Erythroblast (primary cell): ENCODE results near the gene HSPA12A.

Experiments
- GATA1 ChIP-seq: IDR thresholded peaks from 2 replicates; pipeline ENCODE4 v1.6.1; 2011; ENCODE audit warnings: low read depth, mild to moderate bottlenecking, control low read depth, low read length, moderate library complexity
- POLR2A ChIP-seq: IDR thresholded peaks from 2 replicates; pipeline ENCODE4 v1.6.1; 2011; ENCODE audit warnings: mild to moderate bottlenecking, low read length

DNA sequence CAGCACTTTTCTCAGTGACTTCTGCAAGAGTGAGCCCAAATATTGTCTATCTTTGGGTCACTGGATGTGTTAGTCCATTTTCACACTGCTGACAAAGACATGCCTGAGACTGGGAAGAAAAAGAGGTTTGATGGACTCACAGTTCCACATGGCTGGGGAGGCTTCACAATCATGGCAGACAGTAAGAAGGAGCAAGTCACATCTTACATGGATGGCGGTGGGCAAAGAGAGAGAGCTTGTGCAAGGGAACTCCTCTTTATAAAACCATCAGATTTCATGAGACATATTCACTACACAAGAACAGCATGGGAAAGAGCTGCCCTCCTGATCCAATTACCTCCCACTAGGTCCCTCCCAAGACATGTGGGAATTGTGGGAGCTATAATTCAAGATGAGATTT lies 6.1 kb upstream of the HSPA12A start:
- no peak for TF ChIP-seq POLR2A
- no peak for TF ChIP-seq GATA1
